GM10248 (cell line): ENCODE data around the gene GYPC.

ENCODE experiments used
- CTCF ChIA-PET: fragments of 300-600 bp; sonication (Branson Sonifier 250); formaldehyde crosslinking; extraction: SDS; loops from one replicate; lab custom pipeline; 2021; ENCODE audit warnings: antibody characterized with exemption; lab: Yijun Ruan, JAX
- POLR2A ChIA-PET: fragments of 350-650 bp; sonication (Branson Sonifier 250); formaldehyde crosslinking; extraction: SDS; loops from one replicate; lab custom pipeline; 2020; ENCODE audit warnings: antibody characterized with exemption; lab: Yijun Ruan, JAX
- DNase-seq: peaks from one replicate; pipeline ENCODE4 v3.0.0; 2012; ENCODE audit errors: extremely low spot score
- TF ChIP-seq, protein P1 (sequence below): IDR thresholded peaks from 2 replicates; pipeline ENCODE4 v1.5.1; 2012; ENCODE audit warnings: mild to moderate bottlenecking, low read depth; ENCODE audit errors: extremely low read depth, missing control alignments, control extremely low read depth

GYPC gene

GRCh38 chr2:126722081-126722480, 66.1 kb downstream of the GYPC start:
- CTCF ChIA-PET: no interaction called here
- POLR2A ChIA-PET: no interaction called here
- TF ChIP-seq, protein P1, sequence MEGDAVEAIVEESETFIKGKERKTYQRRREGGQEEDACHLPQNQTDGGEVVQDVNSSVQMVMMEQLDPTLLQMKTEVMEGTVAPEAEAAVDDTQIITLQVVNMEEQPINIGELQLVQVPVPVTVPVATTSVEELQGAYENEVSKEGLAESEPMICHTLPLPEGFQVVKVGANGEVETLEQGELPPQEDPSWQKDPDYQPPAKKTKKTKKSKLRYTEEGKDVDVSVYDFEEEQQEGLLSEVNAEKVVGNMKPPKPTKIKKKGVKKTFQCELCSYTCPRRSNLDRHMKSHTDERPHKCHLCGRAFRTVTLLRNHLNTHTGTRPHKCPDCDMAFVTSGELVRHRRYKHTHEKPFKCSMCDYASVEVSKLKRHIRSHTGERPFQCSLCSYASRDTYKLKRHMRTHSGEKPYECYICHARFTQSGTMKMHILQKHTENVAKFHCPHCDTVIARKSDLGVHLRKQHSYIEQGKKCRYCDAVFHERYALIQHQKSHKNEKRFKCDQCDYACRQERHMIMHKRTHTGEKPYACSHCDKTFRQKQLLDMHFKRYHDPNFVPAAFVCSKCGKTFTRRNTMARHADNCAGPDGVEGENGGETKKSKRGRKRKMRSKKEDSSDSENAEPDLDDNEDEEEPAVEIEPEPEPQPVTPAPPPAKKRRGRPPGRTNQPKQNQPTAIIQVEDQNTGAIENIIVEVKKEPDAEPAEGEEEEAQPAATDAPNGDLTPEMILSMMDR: no peak
- no peak for DNase-seq

GRCh38 chr2:126722546-126722945, 66.6 kb downstream of the GYPC start:
- no peak for DNase-seq
- TF ChIP-seq, protein P1: no peak
- ChIA-PET CTCF (interaction anchor here (1.2 kb wide), 1 partner anchor 55 kb away, joined by 3 read pairs; no protein-coding TSS in a partner anchor), POLR2A (no interaction called here)

DNA sequence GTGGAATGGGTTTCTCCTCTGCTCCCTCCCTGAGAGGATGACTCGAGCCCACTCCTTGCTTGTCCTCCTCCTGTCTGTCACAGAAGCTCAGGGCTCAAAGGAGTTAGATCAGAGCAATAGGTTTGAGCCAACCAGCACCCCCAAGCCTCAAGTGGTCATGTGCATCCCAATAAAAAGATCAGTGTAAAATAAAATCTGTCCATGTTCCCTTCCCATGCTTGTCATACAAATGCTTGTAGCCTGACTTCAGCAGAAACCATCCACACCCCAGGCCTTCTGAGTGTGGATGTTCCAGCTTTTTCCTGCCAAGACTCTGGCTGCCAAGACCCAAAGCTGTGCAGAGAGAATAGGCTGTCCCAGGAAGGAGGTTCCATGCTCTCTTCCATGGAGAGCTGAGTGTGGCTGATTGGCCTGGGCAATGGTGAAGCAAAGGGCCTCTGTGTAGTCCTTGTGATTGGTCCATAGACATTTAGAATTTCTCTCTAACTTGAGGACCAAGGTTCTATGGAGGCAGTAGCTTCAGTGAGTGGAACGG, 67.4 kb downstream of the GYPC start:
- CTCF ChIA-PET: interaction anchor here (1.1 to 1.2 kb wide), 2 partner anchors 10 to 54 kb away, joined by 3 read pairs; no protein-coding TSS in a partner anchor
- no peak for DNase-seq
- POLR2A ChIA-PET: no interaction called here
- TF ChIP-seq, protein P1: no peak

DNA sequence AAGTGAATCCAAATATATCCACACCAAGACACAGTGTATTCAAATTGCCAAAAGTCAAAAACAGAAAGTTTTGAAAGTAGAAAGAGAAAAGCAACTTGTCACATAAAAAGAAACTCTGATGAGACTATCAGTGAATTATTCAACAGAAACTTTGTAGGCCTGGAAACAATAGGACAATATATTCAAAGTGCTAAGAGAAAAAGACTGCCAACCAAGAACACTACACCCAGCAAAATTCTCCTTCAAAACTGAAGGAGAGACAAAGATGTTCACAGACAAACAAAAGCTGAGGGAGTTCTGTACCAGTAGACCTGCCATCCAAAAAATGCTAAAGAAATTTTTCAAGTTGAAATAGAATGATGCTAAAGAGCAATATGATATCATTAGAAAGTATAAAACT, 69.6 kb downstream of the GYPC start:
- ChIA-PET CTCF (no interaction called here), POLR2A (no interaction called here)
- no peak for DNase-seq
- TF ChIP-seq, protein P1: no peak

DNA sequence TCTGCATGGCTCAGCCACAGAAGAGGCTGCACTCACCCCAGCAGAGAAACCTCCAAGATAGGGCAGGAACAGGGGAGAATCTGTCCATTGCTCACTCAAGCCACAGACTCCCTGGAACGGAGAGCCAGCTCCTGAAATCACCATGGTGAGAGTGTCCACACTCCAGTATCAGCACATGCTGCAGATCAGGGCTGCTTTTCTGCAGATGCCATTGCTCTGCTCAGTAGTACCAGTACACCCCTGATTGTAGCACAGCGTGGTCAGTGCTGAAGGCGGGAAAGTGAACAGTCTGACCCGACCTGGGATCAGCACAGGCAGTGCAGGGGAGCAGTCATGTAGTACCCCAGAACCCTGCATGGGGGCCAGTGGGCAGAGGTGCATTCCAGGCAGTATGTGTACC, 73.9 kb downstream of the GYPC start:
- TF ChIP-seq, protein P1: no peak
- ChIA-PET CTCF (interaction anchor here (1.3 kb wide), 1 partner anchor 19 kb away, joined by 3 read pairs; no protein-coding TSS in a partner anchor), POLR2A (no interaction called here)
- no peak for DNase-seq

DNA sequence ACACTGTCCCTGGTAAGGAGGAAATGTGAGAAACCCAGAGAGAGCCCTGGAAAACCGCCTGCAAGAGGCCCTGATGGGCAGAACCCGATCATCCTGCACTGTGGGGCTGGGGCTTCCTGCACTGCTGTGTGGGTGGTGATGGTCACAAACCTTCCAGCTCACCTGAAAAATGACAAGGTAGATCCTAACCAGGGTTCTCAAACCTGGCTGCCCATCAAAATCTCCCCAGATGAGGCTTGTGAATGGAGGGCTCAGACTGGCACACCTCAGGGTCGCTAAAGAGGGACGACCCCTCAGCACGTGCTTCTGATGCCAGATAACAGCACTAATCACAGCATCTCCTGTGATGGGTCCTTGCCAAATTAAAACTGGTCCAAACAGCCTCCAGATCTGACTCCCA, 74.7 kb downstream of the GYPC start:
- TF ChIP-seq, protein P1: no peak
- no peak for DNase-seq
- CTCF ChIA-PET: no interaction called here

More for the DNA sequence above, 74.7 kb downstream of the GYPC start:
- POLR2A ChIA-PET: no interaction called here
